ENCODE results near the gene GAS2.

- TF ChIP-seq CTCF (IDR thresholded peaks at IDR 0.05; ENCODE audit: insufficient read depth, low read length, poor library complexity, severe bottlenecking) (no peak), EZH2phosphoT487 (conservative IDR thresholded peaks at IDR 0.05; ENCODE audit: low read length) (no peak)
Measured at GRCh38 chr11:22677153-22677903, 10.9 kb downstream of the GAS2 start.
